ENCODE results near the gene GORASP2. TPM values are rescaled to one million over a fixed set of nuclear protein-coding genes. Genes with fewer than 3 reads are reported as not detected.

GORASP2 gene
- total RNA-seq, 4 donors from 2014 or later: 37.7 to 66.2 (median 52.3) TPM

DNA sequence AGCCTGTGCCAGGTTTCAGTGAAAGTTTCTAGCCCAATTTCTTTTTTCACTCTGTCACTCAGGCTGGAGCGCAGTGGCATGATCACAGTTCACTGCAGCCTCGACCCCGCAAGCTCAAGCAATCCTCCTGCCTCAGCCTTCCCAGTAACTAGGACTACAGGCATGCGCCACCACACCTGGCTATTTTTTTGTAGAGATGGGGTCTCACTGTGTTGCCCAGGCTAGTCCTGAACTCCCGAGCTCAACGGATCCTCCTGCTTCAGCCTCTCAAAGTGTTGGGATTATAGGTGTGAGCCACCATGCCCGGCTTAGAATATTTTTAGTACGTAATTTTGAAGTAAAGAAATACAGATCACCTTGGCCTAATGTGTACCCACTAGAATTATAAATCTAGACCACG is 87.1 kb downstream of the GORASP2 start:
- TF ChIP-seq, protein P1, sequence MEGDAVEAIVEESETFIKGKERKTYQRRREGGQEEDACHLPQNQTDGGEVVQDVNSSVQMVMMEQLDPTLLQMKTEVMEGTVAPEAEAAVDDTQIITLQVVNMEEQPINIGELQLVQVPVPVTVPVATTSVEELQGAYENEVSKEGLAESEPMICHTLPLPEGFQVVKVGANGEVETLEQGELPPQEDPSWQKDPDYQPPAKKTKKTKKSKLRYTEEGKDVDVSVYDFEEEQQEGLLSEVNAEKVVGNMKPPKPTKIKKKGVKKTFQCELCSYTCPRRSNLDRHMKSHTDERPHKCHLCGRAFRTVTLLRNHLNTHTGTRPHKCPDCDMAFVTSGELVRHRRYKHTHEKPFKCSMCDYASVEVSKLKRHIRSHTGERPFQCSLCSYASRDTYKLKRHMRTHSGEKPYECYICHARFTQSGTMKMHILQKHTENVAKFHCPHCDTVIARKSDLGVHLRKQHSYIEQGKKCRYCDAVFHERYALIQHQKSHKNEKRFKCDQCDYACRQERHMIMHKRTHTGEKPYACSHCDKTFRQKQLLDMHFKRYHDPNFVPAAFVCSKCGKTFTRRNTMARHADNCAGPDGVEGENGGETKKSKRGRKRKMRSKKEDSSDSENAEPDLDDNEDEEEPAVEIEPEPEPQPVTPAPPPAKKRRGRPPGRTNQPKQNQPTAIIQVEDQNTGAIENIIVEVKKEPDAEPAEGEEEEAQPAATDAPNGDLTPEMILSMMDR (IDR thresholded peaks at IDR 0.05): no peak
- no peak for TF ChIP-seq POLR2A (IDR thresholded peaks at IDR 0.05)
- no peak for DNase-seq (ENCODE audit: low spot score in 2 of 2)
- WGBS, 2 donors: 92 to 98% methylated on average over 9 of the region's 9 CpGs
- intact Hi-C loops (cut with DNase I; ENCODE audit: low total_unique reads): no loop called here
- no peak overlapping the region for H3K4me3 ChIP-seq (ENCODE audit: low read depth, poor library complexity, severe bottlenecking)

Other genes starting within 250 kb of the GORASP2 start
- 1 to 10 TPM; 1.8 to 6.5 (median 3.2) TPM for gene SP5, start 213.9 kb upstream of the GORASP2 start, total RNA-seq
- gene ERICH2, start 158.9 kb upstream of the GORASP2 start, total RNA-seq: under 1 TPM in 1 of 4 donors, not detected in 3; 0.58 TPM
- under 1 TPM in 1 of 4 donors, not detected in 3; 0.05 TPM for gene GAD1, start 112.4 kb upstream of the GORASP2 start, total RNA-seq
- gene TLK1, start 231.6 kb downstream of the GORASP2 start, total RNA-seq: 10 to 100 TPM; 22.9 to 68.3 (median 26.2) TPM